ENCODE data around the gene MCM3AP.

Gene MCM3AP

GRCh38 chr21:46254208-46254975, 31.0 kb downstream of the MCM3AP start:
- Histone ChIP-seq H3K27ac (ENCODE audit: low read length) (no peak overlapping the region), H3K4me3 (ENCODE audit: low read depth in 1 of 2, low read length in 2 of 2) (no peak overlapping the region), H3K4me1 (ENCODE audit: insufficient read depth, low read length) (0 out of 2 replicates have a peak, but pooled peaks cover 5% of the 10 kb centered on the region), H3K27me3 (ENCODE audit: insufficient read depth, low read length, poor library complexity) (no peaks in the 10 kb centered on the region), H3K9me3 (ENCODE audit: insufficient read depth, low read length, severe bottlenecking) (no peaks in the 10 kb centered on the region), H4K20me1 (ENCODE audit: insufficient read depth, low read length) (peaks cover 19% of the 10 kb centered on the region), H3K4me2 (ENCODE audit: insufficient read depth, low read length) (no peak overlapping the region), H3K79me2 (ENCODE audit: insufficient read depth, low read length) (peaks cover 3% of the 10 kb centered on the region; the same call in 1 of the 2 replicates), H3K9ac (ENCODE audit: low read depth, low read length) (no peak overlapping the region), H3K36me3 (ENCODE audit: insufficient read depth, low read length) (peaks cover 96% of the 10 kb centered on the region), H2AFZ (ENCODE audit: low read depth, low read length) (no peak overlapping the region)
- ATAC-seq (ENCODE audit: insufficient read depth, low read depth) (no peak), DNase-seq (no peak)
- no peak for TF ChIP-seq EZH2 (IDR thresholded peaks at IDR 0.05; ENCODE audit: borderline replicate concordance, low read depth, low read length, severe bottlenecking)
- TF ChIP-seq CTCF (IDR thresholded peaks at IDR 0.05; ENCODE audit: borderline replicate concordance, extremely low read depth, low read length, poor library complexity, severe bottlenecking): no peak

GRCh38 chr21:46253610-46254124, 31.7 kb downstream of the MCM3AP start:
- no peak overlapping the region for H2AFZ ChIP-seq (ENCODE audit: low read depth, low read length)
- no peak overlapping the region for H3K4me3 ChIP-seq (ENCODE audit: low read depth in 1 of 2, low read length in 2 of 2)
- no peak overlapping the region for H3K9ac ChIP-seq (ENCODE audit: low read depth, low read length)

GRCh38 chr21:46252840-46253239, 32.6 kb downstream of the MCM3AP start:
- H3K4me2 ChIP-seq (ENCODE audit: insufficient read depth, low read length): no peak overlapping the region
- H4K20me1 ChIP-seq (ENCODE audit: insufficient read depth, low read length): peaks cover 25% of the 10 kb centered on the region
- H3K4me1 ChIP-seq (ENCODE audit: insufficient read depth, low read length): 0 out of 2 replicates have a peak, but pooled peaks cover 5% of the 10 kb centered on the region
- no peak overlapping the region for H3K9ac ChIP-seq (ENCODE audit: low read depth, low read length)
- no peak overlapping the region for H2AFZ ChIP-seq (ENCODE audit: low read depth, low read length)
- H3K79me2 ChIP-seq (ENCODE audit: insufficient read depth, low read length): peaks cover under 1% of the 10 kb centered on the region; the same call in 1 of the 2 replicates
- ATAC-seq (ENCODE audit: insufficient read depth, low read depth): no peak
- no peak overlapping the region for H3K4me3 ChIP-seq (ENCODE audit: low read depth in 1 of 2, low read length in 2 of 2)
- H3K36me3 ChIP-seq (ENCODE audit: insufficient read depth, low read length): peaks cover 96% of the 10 kb centered on the region
- no peak for TF ChIP-seq CTCF (IDR thresholded peaks at IDR 0.05; ENCODE audit: borderline replicate concordance, extremely low read depth, low read length, poor library complexity, severe bottlenecking)
- no peak for TF ChIP-seq EZH2 (IDR thresholded peaks at IDR 0.05; ENCODE audit: borderline replicate concordance, low read depth, low read length, severe bottlenecking)
- no peaks in the 10 kb centered on the region for H3K9me3 ChIP-seq (ENCODE audit: insufficient read depth, low read length, severe bottlenecking)
- H3K27ac ChIP-seq (ENCODE audit: low read length): no peak overlapping the region
- H3K27me3 ChIP-seq (ENCODE audit: insufficient read depth, low read length, poor library complexity): no peaks in the 10 kb centered on the region
- no peak for DNase-seq

More at GRCh38 chr21:46253610-46254124, 31.7 kb downstream of the MCM3AP start:
- Histone ChIP-seq H3K4me1 (ENCODE audit: insufficient read depth, low read length) (0 out of 2 replicates have a peak, but pooled peaks cover 5% of the 10 kb centered on the region), H3K27ac (ENCODE audit: low read length) (0 out of 2 replicates have a peak overlapping the region, but pooled peaks have one; percentile 11), H3K79me2 (ENCODE audit: insufficient read depth, low read length) (peaks cover 3% of the 10 kb centered on the region; the same call in 1 of the 2 replicates), H3K9me3 (ENCODE audit: insufficient read depth, low read length, severe bottlenecking) (no peaks in the 10 kb centered on the region), H3K4me2 (ENCODE audit: insufficient read depth, low read length) (no peak overlapping the region), H3K27me3 (ENCODE audit: insufficient read depth, low read length, poor library complexity) (no peaks in the 10 kb centered on the region), H3K36me3 (ENCODE audit: insufficient read depth, low read length) (peaks cover 96% of the 10 kb centered on the region), H4K20me1 (ENCODE audit: insufficient read depth, low read length) (peaks cover 22% of the 10 kb centered on the region)
- ATAC-seq (ENCODE audit: insufficient read depth, low read depth): peak; percentile 76
- peak; percentile 55 for DNase-seq
- TF ChIP-seq EZH2 (IDR thresholded peaks at IDR 0.05; ENCODE audit: borderline replicate concordance, low read depth, low read length, severe bottlenecking) (no peak), CTCF (IDR thresholded peaks at IDR 0.05; ENCODE audit: borderline replicate concordance, extremely low read depth, low read length, poor library complexity, severe bottlenecking) (no peak)
